SK-N-SH treated with all-trans-retinoic acid at 6 μM for 48 hours (cell line): ENCODE data around the gene PSMB9.

Experiments
- ARNTL ChIP-seq: fragments of 450-650 bp; formaldehyde crosslinking; IDR thresholded peaks from 2 replicates; pipeline ENCODE4 v1.5.0; 2020; ENCODE audit warnings: low read depth, mild to moderate bottlenecking, moderate library complexity, borderline replicate concordance
- OSR1 ChIP-seq: fragments of 250-450 bp; sonication (Bioruptor Pico); IDR thresholded peaks from 2 replicates; pipeline ENCODE4 v1.8.0; 2022; ENCODE audit warnings: moderate library complexity, mild to moderate bottlenecking, inconsistent platforms
- TCF4 ChIP-seq: fragments of 250-450 bp; sonication (Bioruptor Pico); IDR thresholded peaks from 2 replicates; pipeline ENCODE4 v1.8.0; 2021; ENCODE audit warnings: mild to moderate bottlenecking, moderate library complexity, borderline replicate concordance
- ZFP30 ChIP-seq: fragments of 450-650 bp; formaldehyde crosslinking; IDR thresholded peaks from 2 replicates; pipeline ENCODE4 v1.5.0; 2022; ENCODE audit warnings: mild to moderate bottlenecking, moderate library complexity
- TF ChIP-seq, protein P1 (sequence below): fragments of 250-450 bp; sonication (Bioruptor Pico); IDR thresholded peaks from 2 replicates; pipeline ENCODE4 v1.5.1; 2021; ENCODE audit warnings: mild to moderate bottlenecking, moderate library complexity
- TF ChIP-seq, protein P2 (sequence below): fragments of 250-450 bp; sonication (Bioruptor Pico); IDR thresholded peaks from 2 replicates; pipeline ENCODE4 v1.8.0; 2020; ENCODE audit warnings: mild to moderate bottlenecking, moderate library complexity, borderline replicate concordance

GRCh38 chr6:32829495-32829894, 24.5 kb upstream of the PSMB9 start:
- TF ChIP-seq ARNTL (CRISPR knock-in tag), result no peak
- no peak for TF ChIP-seq TCF4 (CRISPR knock-in tag)
- no peak for TF ChIP-seq OSR1 (CRISPR knock-in tag)
- TF ChIP-seq, protein P1, sequence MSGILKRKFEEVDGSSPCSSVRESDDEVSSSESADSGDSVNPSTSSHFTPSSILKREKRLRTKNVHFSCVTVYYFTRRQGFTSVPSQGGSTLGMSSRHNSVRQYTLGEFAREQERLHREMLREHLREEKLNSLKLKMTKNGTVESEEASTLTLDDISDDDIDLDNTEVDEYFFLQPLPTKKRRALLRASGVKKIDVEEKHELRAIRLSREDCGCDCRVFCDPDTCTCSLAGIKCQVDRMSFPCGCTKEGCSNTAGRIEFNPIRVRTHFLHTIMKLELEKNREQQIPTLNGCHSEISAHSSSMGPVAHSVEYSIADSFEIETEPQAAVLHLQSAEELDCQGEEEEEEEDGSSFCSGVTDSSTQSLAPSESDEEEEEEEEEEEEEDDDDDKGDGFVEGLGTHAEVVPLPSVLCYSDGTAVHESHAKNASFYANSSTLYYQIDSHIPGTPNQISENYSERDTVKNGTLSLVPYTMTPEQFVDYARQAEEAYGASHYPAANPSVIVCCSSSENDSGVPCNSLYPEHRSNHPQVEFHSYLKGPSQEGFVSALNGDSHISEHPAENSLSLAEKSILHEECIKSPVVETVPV, result no peak
- TF ChIP-seq, protein P2, sequence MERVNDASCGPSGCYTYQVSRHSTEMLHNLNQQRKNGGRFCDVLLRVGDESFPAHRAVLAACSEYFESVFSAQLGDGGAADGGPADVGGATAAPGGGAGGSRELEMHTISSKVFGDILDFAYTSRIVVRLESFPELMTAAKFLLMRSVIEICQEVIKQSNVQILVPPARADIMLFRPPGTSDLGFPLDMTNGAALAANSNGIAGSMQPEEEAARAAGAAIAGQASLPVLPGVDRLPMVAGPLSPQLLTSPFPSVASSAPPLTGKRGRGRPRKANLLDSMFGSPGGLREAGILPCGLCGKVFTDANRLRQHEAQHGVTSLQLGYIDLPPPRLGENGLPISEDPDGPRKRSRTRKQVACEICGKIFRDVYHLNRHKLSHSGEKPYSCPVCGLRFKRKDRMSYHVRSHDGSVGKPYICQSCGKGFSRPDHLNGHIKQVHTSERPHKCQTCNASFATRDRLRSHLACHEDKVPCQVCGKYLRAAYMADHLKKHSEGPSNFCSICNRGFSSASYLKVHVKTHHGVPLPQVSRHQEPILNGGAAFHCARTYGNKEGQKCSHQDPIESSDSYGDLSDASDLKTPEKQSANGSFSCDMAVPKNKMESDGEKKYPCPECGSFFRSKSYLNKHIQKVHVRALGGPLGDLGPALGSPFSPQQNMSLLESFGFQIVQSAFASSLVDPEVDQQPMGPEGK, result no peak
- no peak for TF ChIP-seq ZFP30
